Body of pancreas (tissue), 4 donors: ENCODE measurements around the gene FOXL3. TPM values are rescaled to one million over a fixed set of nuclear protein-coding genes. Genes with fewer than 3 reads are reported as not detected.

Source experiments
- ATAC-seq: fragments of 150-250 bp; one replicate; pipeline ENCODE4 v1.9.1; 2016
- DNase-seq, 4 donors: peaks; one replicate each; pipeline ENCODE4 v3.0.0-alpha.2; 2019
- H3K27ac ChIP-seq, 4 donors: fragments of 200-600 bp; sonication (generic); 1 replicate in 3 of 4; 2 replicates in 1 of 4; pipeline versions ENCODE4 v1.5.1 to v1.6.1; 2016 to 2019; ENCODE audit warnings: mild to moderate bottlenecking in 1 of 4, mixed read lengths in 1 of 4, moderate library complexity in 1 of 4
- H3K27me3 ChIP-seq, 2 donors: fragments of 200-600 bp; sonication (generic); one replicate each; pipeline ENCODE4 v1.6.0; 2016; ENCODE audit warnings: mild to moderate bottlenecking in 1 of 2
- H3K36me3 ChIP-seq, 2 donors: fragments of 200-600 bp; sonication (generic); replicated peaks in 1 of 2; 2 replicates each; pipeline ENCODE4 v1.5.1; 2016; ENCODE audit warnings: low read depth in 2 of 2; ENCODE audit not compliant: insufficient read depth in 1 of 2
- H3K4me1 ChIP-seq: fragments of 200-600 bp; sonication (generic); one replicate; pipeline ENCODE4 v1.6.0; 2016
- H3K4me3 ChIP-seq, 2 donors: fragments of 200-600 bp; sonication (generic); 1 replicate in 1 of 2; 2 replicates in 1 of 2; pipeline ENCODE4 v1.5.1; 2016 to 2019
- H3K9me3 ChIP-seq, 3 donors: fragments of 200-600 bp; sonication (generic); 1 replicate in 2 of 3; 2 replicates in 1 of 3; pipeline ENCODE4 v1.5.1; 2016
- POLR2A ChIP-seq, 3 donors: fragments of 450-650 bp; IDR thresholded peaks; one replicate each; pipeline ENCODE4 v1.6.1; 2016; ENCODE audit warnings: antibody characterized with exemption in 3 of 3, mild to moderate bottlenecking in 2 of 3
- WGBS, 2 donors: methylation state at CpG; one replicate each; pipeline ENCODE4 v1.1.5; 2017; 5-methylcytosine and 5-hydroxymethylcytosine counted together
- intact Hi-C: fragments of 100-400 bp; cut with DNase I; formaldehyde crosslinking; loops from one replicate; pipeline ENCODE4 v1.15.1; 2023
- total RNA-seq, 2 donors: library from RNA; depleted of rRNA; stranded (reverse); fragments of >200 nt; gene quantifications; one replicate each; pipeline ENCODE4 v1.1.0, GENCODE V29; 2016
- TF ChIP-seq, protein P1 (sequence below), 7 experiments: fragments of 450-650 bp in 4 of 7; fragments of 200-600 bp in 3 of 7; sonication (generic) in 3 of 7; IDR thresholded peaks; one replicate each; pipeline ENCODE4 v1.5.1; 2016 to 2019; ENCODE audit warnings: antibody characterized with exemption in 7 of 7

Gene FOXL3
- total RNA-seq, 2 donors from 2014 or later = not detected

DNA sequence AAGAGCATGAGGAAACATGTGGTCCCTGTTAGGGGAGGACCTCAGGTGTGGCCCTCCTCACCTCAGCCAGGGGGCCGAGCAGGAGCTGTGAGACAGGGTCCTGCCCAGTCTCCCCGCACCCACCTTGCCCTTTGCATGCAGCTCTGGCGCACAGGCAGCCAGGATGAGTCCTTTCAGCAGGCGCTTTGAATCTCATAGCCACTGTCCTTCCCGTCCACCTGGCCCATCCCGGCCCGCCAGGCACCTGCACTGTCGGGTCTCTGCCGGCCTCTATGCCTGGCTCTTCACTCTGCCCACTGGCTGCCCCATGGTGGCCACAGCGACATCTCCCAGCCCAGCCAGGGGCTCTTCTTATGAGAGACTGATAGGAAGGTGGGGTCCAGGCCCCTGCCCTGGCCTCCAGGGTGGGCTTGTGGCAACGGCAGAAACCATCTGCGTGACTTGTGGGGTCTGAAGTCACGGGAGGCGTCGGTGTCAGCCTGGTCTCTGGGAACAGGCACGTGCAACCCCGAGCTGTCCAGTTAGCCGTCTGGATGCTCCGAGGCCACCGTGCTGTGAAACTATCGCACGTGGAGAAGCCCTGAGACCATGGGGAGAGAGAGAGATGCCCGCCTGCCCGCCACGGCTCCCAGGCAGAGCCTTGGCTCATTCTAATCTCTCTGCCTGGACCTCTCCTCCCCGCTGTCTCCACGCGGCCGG is 37.4 kb downstream of the FOXL3 start:
- intact Hi-C loops = no loop called here
- no peak overlapping the region for H3K4me3 ChIP-seq
- WGBS, 2 donors = 84 to 93% methylated on average over 15 to 19 of the region's 29 CpGs
- H3K36me3 ChIP-seq = no peaks in the 10 kb centered on the region
- no peak for ATAC-seq
- H3K9me3 ChIP-seq = no peaks in the 10 kb centered on the region
- TF ChIP-seq POLR2A (IDR thresholded peaks at IDR 0.05) = no peak
- TF ChIP-seq, protein P1, sequence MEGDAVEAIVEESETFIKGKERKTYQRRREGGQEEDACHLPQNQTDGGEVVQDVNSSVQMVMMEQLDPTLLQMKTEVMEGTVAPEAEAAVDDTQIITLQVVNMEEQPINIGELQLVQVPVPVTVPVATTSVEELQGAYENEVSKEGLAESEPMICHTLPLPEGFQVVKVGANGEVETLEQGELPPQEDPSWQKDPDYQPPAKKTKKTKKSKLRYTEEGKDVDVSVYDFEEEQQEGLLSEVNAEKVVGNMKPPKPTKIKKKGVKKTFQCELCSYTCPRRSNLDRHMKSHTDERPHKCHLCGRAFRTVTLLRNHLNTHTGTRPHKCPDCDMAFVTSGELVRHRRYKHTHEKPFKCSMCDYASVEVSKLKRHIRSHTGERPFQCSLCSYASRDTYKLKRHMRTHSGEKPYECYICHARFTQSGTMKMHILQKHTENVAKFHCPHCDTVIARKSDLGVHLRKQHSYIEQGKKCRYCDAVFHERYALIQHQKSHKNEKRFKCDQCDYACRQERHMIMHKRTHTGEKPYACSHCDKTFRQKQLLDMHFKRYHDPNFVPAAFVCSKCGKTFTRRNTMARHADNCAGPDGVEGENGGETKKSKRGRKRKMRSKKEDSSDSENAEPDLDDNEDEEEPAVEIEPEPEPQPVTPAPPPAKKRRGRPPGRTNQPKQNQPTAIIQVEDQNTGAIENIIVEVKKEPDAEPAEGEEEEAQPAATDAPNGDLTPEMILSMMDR (IDR thresholded peaks at IDR 0.05) = peak in 4 of 7 experiments; percentile 15 to 42 (median 20)
- H3K4me1 ChIP-seq = peaks cover 35% of the 10 kb centered on the region
- peak in 1 of 4 donors; percentile 26 for DNase-seq
- H3K27ac ChIP-seq = peak overlapping the region; percentile 88 to 98 (median 91)
- no peaks in the 10 kb centered on the region for H3K27me3 ChIP-seq

DNA sequence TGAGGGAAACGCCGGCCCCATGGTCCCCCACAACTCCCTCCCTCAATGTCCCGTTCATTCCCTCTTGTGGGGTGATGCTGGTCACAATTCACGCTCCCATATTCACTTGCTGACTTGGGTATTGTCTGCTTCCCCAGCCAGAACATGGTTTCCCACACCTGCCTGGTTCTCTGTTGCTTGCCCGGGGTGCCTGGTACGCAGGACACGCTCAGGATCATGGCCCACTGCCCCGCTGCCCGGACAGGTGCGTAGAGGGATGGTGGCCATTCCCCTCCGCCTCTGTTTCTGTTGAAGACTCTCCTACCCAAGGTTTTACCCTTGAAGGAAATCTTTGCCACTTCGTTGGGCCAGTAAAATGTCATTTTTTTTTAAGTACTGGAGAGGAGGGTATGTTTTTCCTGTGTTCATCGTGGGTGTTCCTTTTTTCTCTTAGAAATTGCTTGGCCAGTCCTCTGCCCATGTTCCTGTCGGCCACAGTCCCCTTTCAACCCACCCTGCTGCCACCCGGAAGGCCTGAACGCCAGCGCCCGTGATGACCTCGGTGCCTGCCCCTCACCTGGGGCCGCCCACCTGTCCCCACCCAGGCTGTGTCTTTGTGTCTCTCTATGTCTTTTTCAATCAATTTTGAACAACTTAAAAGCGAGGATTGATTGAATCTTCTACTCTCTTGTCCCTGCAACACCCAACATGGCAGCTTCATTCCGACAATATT is 38.2 kb downstream of the FOXL3 start:
- Histone ChIP-seq H3K27me3 (no peaks in the 10 kb centered on the region), H3K27ac (peak overlapping the region in 3 of 4 donors; percentile 88 to 98 (median 91)), H3K4me3 (no peak overlapping the region), H3K9me3 (no peaks in the 10 kb centered on the region), H3K36me3 (no peaks in the 10 kb centered on the region), H3K4me1 (peaks cover 38% of the 10 kb centered on the region)
- 87 to 93% methylated on average over 22 of the region's 22 CpGs for WGBS, 2 donors
- DNase-seq (no peak), ATAC-seq (no peak)
- TF ChIP-seq, protein P1 (IDR thresholded peaks at IDR 0.05) = no peak
- TF ChIP-seq POLR2A (IDR thresholded peaks at IDR 0.05) = no peak
- intact Hi-C loops = no loop called here

DNA sequence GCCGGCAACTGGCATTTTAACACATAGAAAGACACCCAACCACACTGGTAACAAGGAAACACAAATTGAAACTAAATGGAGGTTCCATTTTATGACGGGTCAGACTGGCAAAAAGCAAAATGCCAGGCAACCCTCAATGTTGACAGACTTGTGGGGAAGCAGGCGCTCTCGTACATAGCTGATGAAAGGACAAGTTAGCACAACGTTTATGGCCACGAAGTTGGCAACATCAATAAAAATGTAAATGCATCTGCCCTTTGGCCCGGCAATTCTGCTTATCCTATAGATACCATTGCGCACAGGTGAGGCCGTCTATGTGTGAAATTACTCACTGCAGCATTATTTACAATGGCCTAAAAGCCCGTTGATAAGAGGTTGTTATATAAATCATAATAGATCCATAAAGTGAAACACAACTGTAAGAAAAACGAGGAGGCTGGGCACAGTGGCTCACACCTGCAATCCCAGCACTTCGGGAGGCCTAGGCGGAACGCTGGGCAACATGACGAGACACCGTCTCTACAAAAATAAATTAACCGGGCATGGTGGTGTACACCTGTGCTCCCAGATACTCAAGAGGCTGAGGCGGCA is 39.8 kb downstream of the FOXL3 start:
- Histone ChIP-seq H3K9me3 (no peaks in the 10 kb centered on the region), H3K27ac (no peak overlapping the region), H3K36me3 (no peaks in the 10 kb centered on the region), H3K4me3 (no peak overlapping the region), H3K4me1 (peaks cover 42% of the 10 kb centered on the region), H3K27me3 (no peaks in the 10 kb centered on the region)
- WGBS, 2 donors = 77 to 81% methylated on average over 18 of the region's 18 CpGs
- TF ChIP-seq, protein P1 (IDR thresholded peaks at IDR 0.05) = no peak
- TF ChIP-seq POLR2A (IDR thresholded peaks at IDR 0.05) = no peak
- intact Hi-C loops = loop anchor here (5.0 to 10.0 kb wide), 2 partner anchors 165 to 398 kb away; partner anchors contain the start of genes DNAAF5 and PRKAR1B
- DNase-seq = peak in 1 of 4 donors; percentile 14
- ATAC-seq = no peak

DNA sequence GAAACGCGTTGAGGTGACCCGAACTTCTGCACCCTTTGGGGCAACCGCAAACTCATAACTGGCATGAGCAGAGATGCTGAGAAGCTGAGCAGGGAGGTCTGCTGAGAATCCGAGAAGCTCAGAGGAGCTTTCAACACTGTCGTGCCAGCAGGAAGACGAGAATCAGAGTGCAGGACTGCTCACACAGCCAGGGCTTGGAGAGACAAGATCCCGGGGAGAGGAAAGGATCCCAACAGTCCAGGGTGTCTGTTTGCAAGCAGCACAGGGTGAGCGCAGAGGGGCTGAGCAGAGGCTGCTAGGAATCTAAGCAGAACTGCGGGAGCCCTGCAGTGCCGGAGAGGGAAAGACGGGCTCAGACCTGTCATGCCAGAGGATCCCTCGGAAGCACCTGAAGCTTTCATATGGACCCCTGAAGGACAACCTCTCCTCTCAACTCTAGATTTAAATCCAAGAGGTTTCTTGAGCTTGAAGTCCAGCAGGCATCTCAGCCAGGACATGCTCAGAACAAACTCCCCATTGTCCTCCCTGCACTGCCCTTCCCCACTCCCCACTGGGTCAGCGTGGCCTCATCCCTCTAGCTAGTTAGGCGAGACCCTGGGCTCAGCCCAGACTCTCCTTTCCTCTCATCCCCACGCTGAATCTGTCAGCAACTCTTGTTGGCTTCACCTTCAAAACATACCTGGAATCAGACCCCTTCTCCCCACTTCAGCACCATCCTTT is 40.7 kb downstream of the FOXL3 start:
- no peak overlapping the region for H3K27ac ChIP-seq
- 87 to 90% methylated on average over 16 of the region's 16 CpGs for WGBS, 2 donors
- TF ChIP-seq, protein P1 (IDR thresholded peaks at IDR 0.05) = no peak
- no peak for TF ChIP-seq POLR2A (IDR thresholded peaks at IDR 0.05)
- ATAC-seq = no peak
- peaks cover 41% of the 10 kb centered on the region for H3K4me1 ChIP-seq
- no peaks in the 10 kb centered on the region for H3K36me3 ChIP-seq
- H3K27me3 ChIP-seq = no peaks in the 10 kb centered on the region
- H3K4me3 ChIP-seq = no peak overlapping the region
- intact Hi-C loops = loop anchor here (5.0 to 10.0 kb wide), 2 partner anchors 164 to 397 kb away; partner anchors contain the start of genes DNAAF5 and PRKAR1B
- DNase-seq = no peak
- no peaks in the 10 kb centered on the region for H3K9me3 ChIP-seq
